GM18520 (cell line): ENCODE results near the gene TOX3.

Experiments used
- ATAC-seq: cut with Tn5 transposase; IDR thresholded peaks from one replicate; pipeline ENCODE4 v1.9.1; 2021; ENCODE audit not compliant: unreplicated experiment

Gene TOX3

DNA sequence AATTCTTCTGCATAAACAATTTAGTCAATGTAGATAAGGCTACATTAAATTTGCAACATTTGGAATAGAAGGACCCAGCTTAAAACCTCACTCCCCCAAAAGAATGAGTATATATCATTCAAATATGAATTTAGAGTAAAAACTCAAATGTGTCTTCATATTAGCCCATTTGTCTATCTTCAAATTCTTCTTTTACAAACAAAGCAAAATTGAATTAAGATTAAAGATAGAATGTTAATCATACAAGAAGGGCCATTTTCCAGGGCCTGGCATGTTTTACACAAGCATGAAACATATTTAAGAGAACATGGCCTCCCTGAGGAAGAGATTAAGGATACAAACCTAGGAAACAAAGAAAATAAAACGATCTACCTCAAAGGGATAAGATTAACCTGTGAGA lies 8.4 kb downstream of the TOX3 start:
- ATAC-seq = no peak

DNA sequence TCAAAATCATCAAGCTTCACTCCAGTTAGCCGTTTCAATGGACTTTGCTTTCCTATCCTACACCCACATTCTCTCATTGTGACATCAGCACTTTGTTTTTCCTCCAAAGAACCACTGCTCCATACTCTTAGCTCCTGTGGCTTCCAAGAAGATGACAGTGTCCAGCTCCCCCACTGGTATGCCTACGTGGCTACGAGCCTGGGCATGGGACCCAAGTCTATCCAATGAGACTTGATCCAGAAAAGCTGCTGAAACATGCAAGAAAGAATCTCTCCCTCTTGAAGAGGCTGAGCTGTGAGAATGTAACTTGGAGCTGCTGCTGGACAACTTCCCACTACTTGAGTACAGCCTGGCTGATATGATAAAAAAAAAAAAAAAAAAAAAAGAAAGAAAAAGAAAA lies 9.4 kb downstream of the TOX3 start:
- no peak for ATAC-seq

DNA sequence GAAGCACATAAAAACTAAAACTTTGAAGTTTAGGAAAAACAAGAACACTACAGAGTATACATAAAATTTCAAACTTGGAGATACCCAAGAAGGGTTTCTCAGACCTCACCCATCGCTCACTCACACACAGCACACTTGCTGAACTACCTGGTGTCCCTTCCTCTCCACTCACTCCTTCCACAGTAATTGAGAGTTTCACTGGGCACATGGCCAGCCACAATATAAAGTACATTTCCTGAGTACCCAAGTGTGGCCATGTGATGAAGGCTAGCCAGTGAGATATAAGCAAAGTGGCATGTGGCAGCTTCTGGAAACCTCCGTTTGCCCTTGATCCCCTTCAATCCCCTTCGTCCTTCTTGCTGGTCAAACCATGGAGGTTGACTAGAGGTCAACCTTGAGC lies 11.9 kb downstream of the TOX3 start:
- no peak for ATAC-seq

DNA sequence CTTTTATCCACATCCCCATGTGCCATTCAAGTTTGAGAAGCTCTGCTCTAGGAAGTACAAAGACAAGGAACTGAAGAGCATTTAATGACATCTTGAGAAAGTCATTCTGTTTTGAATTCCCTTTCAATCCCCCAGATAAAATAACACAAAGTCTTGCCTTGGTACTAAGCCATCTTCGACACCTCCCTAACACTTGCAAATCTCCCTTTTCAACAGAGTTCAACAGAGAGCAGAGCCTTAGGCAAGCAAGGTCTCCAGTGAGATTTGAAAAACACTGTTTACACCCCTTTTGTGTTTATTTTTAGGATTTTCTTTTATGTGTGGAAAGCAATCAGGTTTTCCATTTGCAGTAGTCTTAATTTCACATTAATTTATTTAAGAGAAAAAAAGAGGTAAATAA lies 13.6 kb downstream of the TOX3 start:
- no peak for ATAC-seq

DNA sequence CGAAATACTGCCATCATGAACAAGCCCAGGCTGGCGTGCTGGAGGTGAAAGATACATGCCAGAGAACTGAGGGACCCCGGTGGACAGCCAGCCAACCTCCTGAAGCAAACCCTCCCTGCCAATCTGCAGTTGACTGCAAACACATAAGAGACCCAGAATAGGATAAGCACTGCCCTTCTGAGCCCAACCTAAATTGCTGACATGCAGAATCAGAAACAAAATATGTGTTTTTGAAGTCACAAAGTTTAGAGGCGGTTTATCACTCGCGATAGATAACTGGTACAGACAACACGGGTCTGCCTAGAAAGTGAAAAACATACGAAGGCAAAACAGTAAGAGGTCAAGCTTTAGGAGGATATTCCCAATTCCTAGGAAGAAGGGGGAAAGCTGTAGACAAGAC lies 14.6 kb downstream of the TOX3 start:
- no peak for ATAC-seq

DNA sequence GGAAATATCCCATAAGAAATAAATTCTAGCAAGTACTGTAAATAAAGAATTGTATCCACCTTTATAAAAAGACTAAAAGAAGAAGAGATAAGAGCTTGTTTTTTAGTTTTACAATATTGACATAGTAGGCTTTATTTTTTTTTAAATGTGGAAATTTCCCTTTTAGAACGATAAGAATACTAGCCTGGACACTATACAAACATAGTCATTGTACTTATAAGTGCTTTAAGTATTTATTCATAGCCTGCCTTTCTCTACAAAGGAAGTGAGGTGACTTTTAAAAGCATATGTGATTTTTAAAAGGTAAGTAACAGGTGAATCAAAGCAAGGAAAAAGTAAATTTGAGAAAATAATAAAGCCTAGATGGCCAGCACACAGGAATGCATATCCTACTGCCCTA lies 17.7 kb downstream of the TOX3 start:
- ATAC-seq = no peak

DNA sequence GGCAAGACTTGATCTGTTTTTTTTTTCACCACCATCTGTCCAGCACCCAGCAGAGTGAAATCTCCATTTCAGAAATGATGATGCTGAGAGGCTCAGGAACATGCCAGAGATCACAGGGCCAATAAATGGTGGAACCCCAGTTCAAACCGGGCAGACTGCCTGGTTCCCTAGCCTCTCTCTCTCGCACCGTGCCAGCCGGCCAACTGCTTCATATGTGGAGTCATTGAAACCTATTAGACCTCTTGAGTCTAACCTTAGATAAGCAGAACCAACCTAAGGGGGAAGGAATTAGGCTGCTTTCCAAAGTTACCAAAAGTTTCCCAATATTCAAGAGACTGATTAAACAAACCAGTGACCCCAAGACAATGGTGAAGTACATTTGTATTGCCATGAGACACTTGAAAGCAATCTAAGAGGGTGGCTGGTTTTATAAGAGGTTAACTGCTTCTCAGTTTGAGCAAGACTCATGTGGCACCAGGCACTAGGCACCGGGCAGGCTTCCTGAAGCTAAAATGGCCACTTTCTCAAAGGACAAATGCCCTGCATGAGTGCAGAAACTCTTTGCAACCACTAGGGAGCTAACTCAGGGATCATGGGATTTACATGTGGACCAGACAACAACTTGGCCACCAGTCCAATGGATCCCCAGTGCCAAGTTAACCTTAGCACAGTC lies 18.4 kb downstream of the TOX3 start:
- no peak for ATAC-seq

DNA sequence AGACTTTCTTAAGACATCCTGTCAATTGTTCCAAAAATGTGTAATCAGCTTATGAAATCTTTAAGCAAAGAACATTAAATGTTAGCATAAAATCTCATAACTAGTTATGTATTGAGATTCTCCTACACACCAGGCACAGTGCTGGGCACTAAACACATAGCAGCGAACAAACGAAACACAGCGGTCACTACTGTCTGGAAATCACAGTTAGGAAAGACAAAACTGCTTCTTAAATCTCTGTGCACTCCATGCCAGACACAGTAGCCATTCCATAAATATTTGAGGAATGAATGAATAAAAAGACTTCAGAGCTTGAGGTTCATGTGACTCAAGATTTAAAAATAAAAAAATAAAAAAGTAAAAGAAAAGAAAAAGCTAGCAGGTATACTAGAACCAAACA lies 20.1 kb downstream of the TOX3 start:
- no peak for ATAC-seq

DNA sequence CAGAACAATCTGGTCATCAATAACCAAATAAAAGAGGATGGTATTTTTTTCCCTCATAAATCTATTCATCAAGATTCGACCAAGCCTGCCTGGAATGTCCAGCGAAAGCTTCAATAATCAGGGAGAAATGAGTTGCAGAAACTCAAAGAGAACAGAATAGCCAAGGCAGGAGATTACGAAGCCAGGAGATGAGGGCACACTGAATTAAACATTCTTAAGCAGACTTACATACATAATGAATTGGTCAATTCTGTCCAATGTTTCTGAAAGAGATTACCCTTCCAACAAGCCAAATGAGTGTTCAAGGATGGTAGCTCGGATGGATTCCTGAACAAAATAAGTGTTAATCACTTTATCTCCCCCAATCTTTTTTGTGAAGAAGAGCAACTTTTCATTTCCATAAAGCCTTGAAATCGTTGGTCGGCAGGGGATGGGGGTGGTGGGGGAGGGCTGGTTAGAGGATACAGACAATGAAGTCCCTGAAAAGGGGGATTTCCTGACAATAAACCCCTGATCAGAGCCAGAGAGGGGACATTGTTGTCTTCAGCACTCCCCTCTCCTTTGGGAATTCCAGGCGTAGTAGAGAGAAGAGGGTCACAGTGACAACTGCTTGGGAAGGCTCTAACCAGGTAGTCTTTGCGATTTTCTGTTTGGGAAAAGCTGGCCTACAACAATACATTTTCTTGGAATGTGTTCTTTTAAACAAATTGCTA lies 20.7 kb downstream of the TOX3 start:
- no peak for ATAC-seq

DNA sequence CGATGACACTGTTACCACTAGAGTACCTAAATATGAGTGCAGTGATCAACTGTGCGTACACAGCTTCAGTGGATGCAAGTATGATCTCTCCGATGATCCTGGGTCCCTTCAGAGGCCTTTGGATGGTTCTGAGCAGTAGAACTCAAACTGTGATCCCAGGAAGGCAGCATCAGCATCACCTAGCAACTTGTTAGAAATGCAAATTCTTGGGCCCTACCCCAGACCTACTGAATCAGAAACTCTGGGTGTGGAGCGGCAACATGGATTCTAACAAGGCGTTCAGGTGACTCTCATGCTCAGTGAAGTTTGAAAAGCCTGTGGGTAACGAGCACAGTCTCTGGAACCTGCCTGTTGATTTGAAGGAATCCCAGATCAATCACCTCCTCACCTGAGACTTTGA lies 25.4 kb downstream of the TOX3 start:
- ATAC-seq = no peak

DNA sequence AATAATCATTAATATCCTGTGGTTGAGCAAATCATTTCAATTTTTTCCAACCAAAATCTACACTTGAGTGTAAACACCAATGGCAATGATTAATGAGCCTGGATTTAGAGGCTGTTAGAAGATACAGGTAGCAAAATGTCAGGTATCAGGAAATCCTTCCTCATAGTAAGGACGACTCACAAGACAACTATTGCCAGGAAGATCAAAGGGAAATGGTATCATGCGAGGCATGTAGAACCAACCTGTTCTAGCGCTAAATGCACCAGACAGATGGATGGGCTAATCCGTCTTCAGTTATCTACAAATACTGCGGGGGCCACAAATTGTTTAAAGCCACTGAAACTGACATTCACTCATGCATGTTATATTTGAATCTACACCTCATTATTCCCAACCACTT lies 28.1 kb downstream of the TOX3 start:
- no peak for ATAC-seq

DNA sequence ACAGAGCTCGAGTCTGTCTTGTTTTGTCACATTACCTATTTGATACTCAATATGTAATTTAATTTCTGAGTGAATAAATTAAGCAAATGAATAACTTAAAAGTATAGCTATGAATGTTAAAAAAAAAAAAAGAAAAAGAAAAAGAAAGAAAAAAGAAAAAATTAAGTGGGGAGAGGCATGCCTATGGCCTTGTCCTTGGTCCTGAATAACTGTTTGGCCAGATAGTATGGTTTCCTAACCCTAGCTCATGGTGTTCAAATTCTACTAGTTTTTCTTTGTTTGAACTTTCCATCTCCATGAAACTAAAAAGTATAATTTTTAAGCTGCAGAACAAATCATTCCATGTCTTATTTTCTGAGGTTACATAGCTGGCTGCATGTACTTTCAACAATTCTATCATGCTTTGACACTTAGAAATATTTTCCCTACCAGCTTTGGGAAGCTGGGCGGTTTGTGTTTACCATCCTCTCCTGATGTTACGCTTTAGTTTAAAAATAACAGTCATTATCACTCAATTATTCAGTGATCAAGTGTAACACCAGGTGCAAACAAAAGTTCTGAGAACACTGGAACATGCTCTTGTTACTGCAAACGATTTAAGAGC lies 31.8 kb downstream of the TOX3 start:
- ATAC-seq = no peak

DNA sequence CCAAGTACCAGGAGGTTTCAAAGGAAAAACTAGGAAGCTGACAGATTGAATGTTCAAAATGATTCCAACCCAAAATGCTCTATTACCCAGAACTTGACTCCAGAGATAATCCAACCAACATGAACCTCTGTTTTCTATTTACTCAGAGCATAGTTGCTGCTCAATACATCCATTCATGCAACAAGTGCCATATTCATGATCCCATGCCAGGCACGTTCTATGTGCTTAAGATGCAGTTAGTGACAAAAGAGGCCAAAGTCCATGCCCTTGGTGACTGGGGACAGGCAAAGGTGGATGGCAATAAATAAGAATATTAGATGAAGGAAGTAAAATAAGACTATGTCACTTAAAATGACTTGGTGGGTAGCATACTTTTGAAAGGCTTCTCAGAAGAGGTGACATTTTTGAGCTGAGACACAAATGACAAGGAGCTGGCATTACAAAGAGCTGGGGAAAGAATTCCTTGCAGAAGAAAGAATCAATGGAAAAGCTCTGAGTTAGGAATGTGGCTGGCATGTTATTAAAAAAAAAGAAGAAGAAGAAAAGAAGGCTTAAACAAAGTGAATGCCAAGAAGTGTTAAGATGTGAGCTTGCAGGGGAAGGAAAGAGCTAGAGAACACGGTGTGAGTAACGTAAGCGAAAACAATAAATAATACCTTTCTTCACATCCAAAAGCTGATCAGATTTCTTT lies 34.5 kb downstream of the TOX3 start:
- ATAC-seq = no peak

DNA sequence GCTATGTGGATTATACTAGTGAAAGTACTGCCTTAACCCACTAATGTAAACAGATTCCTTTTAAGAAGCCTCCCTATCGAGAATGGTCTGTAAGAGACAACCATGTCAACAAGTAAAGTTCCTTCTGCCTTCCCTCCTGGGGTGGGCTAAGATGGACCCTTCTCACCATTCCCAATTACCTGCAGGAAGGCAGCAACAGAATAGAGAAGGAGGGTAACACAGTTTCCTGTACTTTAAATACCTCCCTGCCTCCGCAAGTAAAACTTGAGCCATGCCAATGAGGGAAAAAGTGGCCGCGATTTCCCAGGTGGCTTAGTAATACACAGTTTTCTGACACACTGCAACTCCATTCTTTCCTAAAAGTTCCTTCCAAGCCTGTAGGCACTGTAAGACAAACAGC lies 45.2 kb downstream of the TOX3 start:
- ATAC-seq = no peak

DNA sequence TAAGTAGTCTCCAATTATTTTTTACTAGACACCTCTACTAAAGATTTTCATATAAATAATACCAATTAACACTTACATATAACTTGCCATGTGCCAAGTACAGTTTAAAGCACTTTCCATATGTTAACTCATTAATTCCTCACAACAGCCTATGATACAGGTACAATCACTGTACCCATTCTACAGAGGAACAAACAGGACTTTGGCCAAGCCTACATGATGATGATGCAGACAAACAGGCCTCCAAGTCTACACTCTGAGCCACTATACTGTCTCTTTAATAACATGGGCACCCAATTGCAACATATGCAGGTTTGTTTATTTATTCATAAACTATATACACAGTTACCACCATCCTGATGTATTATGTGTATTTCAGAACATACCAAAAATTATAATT lies 46.0 kb downstream of the TOX3 start:
- no peak for ATAC-seq

DNA sequence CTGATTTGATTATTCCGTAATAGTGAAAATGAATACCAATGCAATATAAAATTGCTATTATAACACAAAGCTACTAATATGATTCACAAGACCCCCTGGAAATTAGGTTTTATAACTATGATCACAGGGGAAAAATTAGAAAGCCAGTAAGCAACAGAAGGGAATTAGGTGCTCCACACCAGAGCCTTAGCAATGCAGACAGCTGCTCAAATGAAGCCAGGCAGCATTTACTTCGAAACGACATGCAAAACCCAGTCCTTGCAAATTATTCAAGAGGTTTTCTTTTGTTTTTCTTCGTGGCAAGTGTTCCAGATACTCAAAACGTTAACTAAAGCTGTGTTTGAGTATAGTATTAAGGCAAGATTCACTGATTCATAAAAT lies 47.9 kb downstream of the TOX3 start:
- no peak for ATAC-seq

DNA sequence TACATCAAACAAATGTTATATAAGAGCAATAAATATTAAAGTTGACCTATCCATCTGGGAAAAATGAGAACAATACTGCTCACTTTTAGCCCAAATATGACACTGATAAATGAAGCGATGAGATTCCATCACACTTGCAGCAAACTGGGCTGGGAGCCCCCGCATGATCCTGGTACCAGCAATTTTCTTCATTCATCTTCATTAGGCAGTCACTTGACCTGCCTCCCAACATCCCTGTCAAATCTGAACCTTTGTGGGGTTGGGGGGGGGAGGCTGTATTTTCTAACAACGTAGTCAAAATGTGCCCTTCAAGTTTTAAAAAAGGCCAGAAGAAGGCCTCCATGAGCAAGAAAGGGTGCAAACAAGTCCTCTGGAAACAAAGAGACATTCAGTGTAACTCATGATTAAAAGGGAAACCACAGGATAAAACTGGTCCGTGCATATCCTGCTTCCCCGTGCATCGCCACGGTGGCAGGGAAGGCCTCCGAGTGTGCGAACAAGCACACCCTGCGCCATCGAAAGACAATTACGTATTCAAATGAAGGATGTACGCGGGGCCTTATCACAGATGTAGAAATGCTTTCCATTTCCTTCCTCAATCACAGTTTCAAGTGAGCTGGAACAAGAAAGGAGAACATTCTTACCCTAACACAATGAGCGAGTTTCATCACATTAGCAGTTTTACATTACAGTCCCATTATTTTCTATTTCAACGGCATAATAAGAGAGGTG lies 48.4 kb downstream of the TOX3 start:
- no peak for ATAC-seq

DNA sequence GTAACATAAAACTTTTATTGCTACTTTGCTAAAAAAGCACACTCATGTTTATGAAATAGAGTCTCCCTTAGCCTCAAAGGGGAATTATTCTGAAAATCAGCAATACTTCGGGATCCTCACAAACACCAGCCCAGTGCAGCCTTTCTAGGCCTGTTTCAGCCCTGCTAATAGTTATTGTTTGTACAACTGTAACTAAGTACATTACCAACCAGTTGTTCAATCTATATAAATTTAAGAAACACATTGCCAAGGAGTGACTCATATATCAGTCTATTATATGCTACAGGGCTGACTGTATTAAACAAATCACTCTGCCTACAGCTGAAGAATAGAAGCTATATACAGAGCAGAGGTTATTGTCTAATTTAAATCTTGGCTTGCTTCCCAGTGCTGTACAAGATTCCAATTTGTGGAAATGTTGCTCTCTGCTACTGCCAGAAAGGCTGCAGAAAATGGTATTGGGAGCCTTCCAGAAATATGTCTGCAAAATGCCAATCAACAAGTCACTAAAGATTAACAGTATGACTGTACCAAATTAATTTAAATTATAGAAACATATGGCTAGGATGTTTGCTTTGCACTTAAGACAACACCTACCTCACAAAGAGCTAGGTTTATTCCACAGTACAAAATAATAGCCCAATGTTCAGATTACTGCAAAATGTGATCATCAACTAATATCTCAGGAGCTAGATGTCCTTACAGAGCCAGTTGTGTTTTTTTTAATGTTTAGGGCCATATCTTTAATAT lies 49.7 kb downstream of the TOX3 start:
- ATAC-seq = no peak

DNA sequence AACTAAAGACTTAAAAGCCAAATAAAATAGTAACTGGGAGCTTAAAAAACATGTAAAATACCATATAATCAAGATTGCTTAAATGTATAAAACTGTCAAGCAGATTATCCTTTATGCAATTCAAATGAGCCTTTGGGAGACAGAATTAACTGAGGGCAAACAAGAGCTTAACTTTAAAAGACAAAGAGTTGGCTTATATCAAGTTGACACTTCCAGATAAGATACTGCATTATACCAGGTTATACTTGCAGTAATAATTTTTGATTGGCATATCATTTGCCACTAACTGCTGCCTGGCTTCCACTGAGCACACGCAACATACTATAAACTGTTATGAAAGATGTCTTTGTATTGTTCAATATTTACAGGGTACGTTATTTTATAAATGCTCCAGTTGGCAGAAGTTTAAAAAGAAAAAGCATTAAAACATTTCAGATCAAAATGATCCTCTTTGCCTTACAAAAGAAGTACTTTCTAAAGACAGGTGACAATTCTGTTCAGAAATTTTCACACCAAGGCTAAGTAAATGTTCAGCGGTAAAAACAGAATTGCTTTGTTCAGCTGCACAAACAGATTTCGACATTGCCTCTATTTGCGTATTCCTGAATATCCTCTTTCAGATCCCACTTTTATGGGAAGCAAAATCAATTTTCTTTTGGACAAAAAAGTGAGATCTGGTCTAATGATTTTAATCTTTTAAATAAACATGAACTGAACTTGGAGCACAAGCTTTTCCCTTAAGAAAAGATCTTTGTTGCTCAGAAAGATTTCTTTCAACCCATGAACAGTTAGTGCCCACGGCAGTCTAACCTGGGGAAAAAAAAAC lies 50.7 kb downstream of the TOX3 start:
- ATAC-seq = no peak

DNA sequence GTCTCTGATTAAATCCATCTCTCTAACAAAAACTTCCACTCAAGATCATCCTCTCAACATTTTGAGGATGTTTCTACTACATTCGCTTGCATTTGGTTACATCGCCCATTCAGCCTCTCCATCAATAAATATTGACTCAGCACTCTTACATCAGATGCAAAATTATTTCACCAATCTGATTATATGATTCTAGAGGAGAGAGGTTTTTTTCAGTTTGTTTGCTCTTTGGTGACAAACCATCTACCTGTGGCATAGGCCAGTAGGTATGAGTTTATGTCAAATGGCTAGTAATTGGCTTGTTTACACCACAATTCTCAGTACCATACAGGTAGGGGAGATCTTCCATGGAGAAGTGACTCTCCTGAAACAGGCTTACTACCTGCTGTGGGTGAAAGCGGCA lies 52.3 kb downstream of the TOX3 start:
- ATAC-seq = no peak
